K562 (cell line): ENCODE data around the gene SIRPA.

Source experiments
- CC2D1A ChIP-seq: fragments of 450-650 bp; IDR thresholded peaks from 2 replicates; pipeline ENCODE4 v1.6.1; 2017; ENCODE audit warnings: mild to moderate bottlenecking
- CTCF ChIP-seq, 3 experiments: IDR thresholded peaks in 2 of 3; conservative IDR thresholded peaks in 1 of 3; 2 replicates each; pipeline ENCODE4 v1.5.1; 2011 to 2012; ENCODE audit warnings: low read length in 3 of 3, mild to moderate bottlenecking in 3 of 3, control low read depth in 2 of 3, improper control_type of control experiment in 1 of 3, inconsistent platforms in 1 of 3, low read depth in 1 of 3, mixed read lengths in 1 of 3, moderate library complexity in 1 of 3; ENCODE audit not compliant: insufficient read depth in 2 of 3
- PTBP1 ChIP-seq: fragments of 200-400 bp; formaldehyde crosslinking; IDR thresholded peaks from 2 replicates; pipeline ENCODE4 v1.6.1; 2017; ENCODE audit warnings: low read depth, low read length
- XRCC5 ChIP-seq: fragments of 200-400 bp; formaldehyde crosslinking; IDR thresholded peaks from 2 replicates; pipeline ENCODE4 v1.6.1; 2017; ENCODE audit warnings: low read depth, mild to moderate bottlenecking, low read length
- ZNF184 ChIP-seq: sonication (generic); formaldehyde crosslinking; IDR thresholded peaks from 2 replicates; pipeline ENCODE4 v1.5.0; 2020; ENCODE audit warnings: missing genetic modification reagents
- ZNF239 ChIP-seq: fragments of 250-450 bp; sonication (Bioruptor Pico); IDR thresholded peaks from 2 replicates; pipeline ENCODE4 v1.4.0; 2020; ENCODE audit warnings: mild to moderate bottlenecking
- TF ChIP-seq, protein P1 (sequence below): sonication (generic); formaldehyde crosslinking; IDR thresholded peaks from 2 replicates; pipeline ENCODE4 v1.9.0; 2022; ENCODE audit warnings: mild to moderate bottlenecking, missing genetic modification reagents

GRCh38 chr20:1958426-1958825 is 63.2 kb downstream of the SIRPA start:
- TF ChIP-seq CTCF (IDR thresholded peaks at IDR 0.05 in 2 of 3, conservative IDR thresholded peaks at IDR 0.05 in 1 of 3; ENCODE audit: insufficient read depth in 2 of 3, low read depth in 1 of 3, low read length in 3 of 3) (no peak), CC2D1A (no peak), ZNF239 (CRISPR knock-in tag) (no peak), ZNF184 (CRISPR knock-in tag) (no peak), XRCC5 (no peak), PTBP1 (no peak)
- TF ChIP-seq, protein P1, sequence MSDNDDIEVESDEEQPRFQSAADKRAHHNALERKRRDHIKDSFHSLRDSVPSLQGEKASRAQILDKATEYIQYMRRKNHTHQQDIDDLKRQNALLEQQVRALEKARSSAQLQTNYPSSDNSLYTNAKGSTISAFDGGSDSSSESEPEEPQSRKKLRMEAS, result no peak
